Kidney tubule cell (primary cell): ENCODE measurements around the gene SBSN.

ENCODE experiments used
- DNase-seq: peaks from one replicate; pipeline ENCODE4 v3.0.0-alpha.2; 2018; ENCODE audit warnings: low spot score

SBSN gene, protein sequence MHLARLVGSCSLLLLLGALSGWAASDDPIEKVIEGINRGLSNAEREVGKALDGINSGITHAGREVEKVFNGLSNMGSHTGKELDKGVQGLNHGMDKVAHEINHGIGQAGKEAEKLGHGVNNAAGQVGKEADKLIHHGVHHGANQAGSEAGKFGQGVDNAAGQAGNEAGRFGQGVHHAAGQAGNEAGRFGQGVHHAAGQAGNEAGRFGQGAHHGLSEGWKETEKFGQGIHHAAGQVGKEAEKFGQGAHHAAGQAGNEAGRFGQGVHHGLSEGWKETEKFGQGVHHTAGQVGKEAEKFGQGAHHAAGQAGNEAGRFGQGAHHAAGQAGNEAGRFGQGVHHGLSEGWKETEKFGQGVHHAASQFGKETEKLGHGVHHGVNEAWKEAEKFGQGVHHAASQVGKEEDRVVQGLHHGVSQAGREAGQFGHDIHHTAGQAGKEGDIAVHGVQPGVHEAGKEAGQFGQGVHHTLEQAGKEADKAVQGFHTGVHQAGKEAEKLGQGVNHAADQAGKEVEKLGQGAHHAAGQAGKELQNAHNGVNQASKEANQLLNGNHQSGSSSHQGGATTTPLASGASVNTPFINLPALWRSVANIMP

DNA sequence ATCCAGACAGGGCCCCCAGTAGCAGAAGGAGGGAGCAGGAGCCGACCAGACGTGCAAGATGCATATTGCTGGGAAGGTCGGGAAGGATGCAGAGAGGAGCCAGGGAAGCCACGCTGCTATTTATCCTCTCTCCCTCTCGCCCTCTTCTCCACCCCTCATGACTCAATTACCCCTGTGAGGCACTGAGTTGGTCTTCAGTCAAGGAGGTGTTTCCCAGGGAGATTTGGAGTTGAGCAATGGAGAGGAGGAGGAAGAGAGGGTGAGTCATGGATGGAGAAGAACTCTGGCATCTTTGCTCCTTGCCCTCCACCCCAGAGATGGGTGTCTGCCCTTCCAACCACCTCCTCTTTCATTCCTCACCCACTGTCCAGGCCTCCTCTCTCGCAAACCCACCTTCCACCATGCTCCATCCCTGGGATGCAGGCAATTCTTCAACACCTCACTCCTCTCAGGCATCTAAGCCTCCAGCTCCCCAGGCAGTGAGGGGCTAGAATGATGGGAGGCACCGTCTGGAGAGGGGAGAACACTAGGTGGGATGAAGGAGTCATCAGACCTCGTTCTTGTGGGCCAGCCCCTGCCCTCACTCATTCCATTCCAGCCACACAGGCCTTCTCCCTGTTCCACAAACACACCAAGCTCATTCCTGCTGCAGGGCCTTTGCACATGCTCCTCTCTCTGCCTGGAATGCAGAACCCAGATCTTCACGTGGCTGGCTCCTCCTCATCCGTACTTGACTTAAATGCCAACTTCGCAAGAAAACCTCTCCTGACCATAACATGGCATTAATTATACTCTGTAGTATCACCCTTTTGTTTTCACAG lies at the start of gene SBSN:
Gene SBSN, minus strand, starts transcription at position 94 of the 821 bp plus-strand sequence. Its CDS starts 30 bp downstream, at position 64.
- DNase-seq: peak; percentile 58

DNA sequence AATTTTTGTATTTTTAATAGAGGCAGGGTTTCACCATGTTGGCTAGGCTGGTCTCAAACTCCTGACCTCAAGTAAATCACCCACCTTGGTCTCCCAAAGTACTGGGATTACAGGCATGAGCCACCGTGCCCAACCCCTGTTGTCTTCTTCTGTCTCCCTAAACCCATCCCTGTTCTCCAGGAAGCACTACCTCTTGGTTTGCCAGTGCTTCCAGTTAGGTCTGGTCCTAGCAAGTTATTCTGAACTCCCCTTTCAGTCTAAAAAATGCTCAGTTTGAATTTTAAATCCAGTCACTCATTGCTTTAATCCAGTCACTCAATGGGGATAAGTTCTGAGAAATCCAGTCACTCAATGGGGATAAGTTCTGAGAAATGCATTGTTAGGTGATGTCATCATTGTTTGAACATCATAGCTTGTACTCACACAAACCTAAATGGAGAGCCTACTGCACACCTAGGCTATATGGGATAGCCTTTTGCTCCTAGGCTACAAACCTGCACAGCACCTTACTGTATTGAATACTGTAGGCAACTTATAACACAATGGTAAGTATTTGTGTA lies 43.4 kb upstream of the SBSN start:
- no peak for DNase-seq

DNA sequence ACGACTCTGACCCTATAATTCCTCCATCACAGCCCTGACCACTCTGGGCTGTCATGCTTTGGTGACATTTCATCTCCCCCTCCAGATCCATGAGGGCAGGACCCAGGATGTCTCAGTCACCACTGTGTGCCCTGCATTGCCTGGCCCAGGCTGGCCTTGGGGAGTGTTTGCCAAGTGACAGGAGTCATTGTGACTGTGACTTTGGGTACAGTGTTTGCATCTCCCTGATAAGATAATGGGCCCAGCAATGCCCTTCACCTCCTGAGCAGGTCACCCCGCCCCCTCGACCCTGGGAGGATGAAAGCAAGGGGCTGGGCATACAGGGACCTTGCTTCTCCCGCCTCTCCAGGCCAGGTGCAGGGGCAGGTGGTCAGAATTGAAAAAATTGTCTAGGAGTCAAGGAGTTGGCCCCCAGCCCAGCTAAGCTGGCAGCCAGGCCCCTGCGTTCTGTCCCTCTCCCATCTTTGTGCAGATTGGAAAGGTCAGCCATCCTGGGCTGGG lies 41.2 kb upstream of the SBSN start:
- no peak for DNase-seq

DNA sequence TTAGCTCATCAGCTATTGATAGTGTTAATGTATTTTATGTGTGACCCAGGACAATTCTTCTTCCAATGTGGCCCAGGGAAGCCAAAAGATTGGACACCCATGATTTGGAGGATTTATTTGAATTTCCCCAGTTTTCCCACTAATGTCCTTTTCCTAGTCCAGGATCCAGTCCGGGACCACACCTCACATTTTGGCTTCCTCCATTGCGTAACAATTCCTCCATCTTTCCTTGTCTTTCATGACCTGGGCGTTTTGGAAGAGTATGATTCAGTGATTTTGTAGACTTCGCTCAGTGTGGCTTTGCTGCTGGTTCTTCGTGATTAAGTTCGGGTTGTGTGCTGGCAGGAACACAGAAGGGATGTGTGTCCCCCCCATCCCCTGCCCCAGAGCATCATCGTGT lies 38.6 kb upstream of the SBSN start:
- DNase-seq: no peak

DNA sequence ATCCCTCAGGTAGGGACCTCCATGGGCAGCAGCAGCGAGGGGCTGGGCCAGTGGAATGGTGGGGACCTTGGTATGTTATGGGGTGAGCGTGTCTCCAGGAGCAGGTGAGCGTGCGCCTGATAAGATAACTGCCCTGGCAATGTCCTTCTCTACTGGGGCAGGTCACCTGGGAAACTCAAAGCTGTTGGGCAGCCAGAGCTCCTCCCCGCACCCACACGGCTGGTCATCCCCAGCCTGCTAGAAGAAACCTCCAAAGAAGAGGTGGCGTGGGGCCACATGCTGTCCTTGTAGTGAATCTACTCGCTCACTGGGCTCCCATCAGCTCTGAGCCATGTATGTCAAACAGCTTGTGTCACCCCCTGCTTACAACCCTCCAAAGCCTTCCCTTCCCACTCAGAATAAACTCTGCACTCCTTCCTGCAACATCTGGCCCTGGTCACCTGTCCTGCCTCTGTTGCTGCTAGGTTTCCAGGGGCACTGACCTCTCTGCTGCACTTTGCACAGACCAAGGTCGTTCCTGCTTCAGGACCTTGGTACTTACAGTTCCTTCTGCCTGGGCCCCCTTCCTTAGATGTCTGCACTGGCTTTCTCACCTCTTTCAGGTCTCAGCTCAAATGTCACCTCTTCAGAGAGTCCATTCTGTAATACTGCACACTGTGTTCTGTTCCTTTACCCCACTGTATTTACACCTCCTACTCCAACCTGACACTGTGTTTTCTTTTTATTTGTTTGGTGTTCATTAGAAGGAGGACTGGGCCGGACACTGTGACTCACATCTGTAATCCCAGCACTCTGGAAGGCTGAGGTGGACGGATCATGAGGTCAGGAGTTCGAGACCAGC lies 37.1 kb upstream of the SBSN start:
- DNase-seq: no peak

DNA sequence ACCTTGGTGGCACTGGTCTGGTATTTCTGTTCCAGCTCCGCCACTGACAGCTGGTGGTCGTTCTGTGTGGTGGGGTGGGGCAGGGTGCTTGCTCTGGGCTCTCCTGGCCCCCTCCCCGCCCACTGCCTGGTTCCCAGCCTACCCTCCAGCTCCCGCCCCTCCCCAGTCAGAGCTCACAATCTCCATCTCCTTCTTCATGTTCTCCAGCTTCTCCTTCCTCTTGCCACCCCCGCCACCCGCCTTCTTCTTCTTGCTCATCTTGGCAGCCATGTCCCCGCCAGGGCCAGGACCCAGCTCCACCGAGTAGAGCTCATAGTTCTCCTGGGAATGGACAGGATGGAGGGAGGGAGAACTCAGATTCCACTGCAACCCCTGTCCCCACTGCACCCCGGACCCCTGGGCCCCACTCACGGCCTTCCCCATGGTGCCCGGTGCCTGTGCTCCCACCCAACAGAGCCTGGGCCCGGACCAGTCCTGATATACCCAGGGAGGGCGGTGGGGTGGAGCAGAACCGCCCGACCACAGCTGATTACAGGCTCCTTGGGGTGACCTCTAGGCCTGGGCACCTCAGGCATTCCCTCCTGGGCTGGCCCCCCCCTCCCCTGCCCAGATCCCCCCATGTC lies 35.2 kb upstream of the SBSN start, which contains the start of gene ATP4A:
Gene ATP4A, minus strand, starts transcription at position 452 of the 623 bp plus-strand sequence. Its CDS starts 29 bp downstream, at position 423.
- DNase-seq: no peak

DNA sequence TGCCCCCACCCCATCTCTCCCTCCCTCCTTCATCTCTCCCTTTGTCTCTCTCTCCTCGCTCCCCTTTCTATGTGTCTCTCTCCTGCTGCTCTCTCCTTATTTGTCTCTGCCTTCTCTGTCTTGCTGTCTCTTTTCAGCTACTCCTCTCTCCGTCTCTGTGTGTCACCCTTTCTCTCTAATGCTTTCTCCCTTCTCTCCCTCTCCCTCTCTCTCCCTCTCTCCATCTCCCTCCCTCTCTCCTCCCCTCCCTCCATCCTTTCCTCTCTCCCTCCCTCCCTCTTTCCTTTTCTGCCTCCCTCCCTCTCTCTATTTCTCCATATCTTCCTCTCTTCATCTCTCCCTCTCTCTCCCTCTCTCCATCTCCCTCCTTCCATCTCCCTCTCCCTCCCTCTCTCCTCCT lies 34.7 kb upstream of the SBSN start:
- DNase-seq: no peak

DNA sequence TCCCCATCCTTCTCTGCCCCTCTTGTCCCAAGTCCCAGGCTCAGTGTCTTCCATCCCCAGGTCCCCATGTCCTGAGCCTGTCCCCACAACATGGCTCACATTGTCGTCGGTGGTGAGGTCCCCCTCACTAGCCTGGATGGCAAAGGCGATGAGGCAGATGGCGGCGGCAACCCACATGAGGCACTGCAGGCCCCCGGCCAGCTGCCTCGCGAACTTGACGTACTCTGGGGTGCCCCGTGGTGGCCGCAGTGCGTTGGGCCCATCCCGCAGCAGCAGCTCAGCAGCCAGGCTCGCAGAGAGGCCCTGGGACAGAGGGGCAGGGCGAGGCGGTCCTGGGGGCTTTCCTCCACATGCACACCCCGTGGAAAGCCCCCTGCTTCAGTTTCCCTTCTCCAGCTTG lies 34.2 kb upstream of the SBSN start:
- no peak for DNase-seq

DNA sequence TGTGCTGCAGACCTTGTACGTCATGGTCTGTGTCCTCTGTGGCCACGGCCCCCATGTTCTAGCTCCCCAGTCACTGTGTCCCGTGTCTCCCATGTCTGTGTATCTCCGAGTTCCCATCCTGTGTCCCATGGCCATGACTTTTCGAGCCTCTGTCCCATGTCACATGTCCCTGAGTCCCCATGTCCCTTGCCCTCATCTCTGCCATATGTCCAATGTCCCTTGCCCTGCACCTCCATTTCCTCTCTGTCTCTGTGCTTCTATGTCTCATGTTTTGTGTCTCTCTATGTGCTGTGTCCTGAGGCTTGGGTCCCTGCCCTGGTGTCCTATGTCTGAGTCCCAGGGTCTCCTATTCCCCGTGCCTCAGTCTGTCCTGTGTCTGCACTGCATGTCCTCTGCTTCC lies 33.3 kb upstream of the SBSN start:
- DNase-seq: no peak

DNA sequence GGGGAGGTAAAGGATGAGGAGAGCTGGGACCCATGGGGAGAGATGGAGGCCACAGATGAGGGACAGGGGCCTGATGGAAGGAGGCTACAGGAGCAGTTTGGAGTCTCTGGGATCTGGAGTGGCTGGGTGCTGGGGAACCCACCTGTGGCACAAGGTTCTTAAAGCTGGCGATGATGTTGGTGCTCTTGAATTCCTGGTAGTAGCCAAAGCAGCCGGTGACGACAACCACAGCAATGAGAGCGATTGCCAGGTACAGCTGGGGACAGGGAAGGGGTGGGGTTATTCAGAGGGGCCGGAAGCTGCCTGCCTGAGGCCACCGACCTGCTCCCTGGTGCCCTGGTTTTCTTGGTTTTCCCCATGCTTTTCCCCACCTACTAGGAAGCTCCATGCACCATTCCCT lies 32.6 kb upstream of the SBSN start:
- no peak for DNase-seq

DNA sequence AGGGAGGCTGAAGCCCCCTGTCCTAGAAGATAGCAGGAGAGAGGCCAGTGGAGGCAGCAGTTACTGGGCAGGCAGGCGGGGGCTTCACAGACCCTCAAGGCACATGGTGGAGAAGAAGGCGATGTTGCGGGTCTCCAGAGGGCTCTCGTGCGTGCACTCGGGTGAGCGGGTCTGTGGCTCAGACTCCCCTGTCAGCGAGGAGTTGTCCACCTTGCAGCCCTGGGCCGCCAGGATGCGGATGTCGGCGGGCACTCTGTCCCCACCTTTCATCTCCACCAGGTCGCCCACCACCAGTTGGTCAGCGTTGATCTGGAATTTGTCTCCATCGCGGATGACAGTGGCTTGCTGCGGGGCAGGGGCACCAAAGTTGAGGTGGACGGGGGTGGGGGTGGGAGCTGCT lies 32.2 kb upstream of the SBSN start:
- no peak for DNase-seq

DNA sequence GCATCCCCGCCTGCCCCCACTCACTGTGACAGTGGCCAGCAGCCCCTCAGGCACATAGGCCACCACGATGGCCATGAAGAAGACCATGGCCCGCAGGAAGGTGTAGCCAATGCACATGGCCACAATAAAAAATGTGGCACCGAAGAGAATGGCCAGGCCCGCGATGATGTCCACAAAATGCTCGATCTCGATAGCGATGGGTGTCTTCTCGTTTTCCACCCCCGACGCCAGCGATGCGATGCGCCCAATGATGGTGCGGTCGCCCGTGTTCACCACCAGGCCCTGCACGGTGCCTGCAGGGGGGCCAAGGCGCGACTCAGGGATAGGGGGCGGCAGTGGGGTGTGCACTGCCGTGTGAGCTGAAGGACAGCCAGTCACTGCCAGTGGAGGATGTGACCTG lies 31.7 kb upstream of the SBSN start:
- DNase-seq: no peak

DNA sequence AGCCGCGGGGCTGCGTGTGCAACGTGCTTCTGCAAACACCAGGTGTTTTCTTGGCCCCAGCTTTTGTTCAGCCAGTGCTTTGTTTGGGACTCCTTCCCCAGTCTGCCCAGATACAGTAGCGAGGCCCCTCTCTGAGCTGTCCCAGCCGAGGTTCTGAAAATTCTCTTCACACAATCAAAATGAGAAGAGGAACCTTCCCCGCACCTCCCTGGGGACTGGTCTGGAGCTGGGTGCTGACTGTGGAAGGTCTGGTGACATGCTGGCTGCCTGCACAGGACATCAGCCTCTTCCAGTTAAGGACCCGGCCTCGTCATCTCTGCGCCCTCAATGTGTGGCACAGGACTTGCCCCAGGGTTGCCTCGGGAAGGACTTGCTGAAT lies 31.2 kb upstream of the SBSN start:
- no peak for DNase-seq

DNA sequence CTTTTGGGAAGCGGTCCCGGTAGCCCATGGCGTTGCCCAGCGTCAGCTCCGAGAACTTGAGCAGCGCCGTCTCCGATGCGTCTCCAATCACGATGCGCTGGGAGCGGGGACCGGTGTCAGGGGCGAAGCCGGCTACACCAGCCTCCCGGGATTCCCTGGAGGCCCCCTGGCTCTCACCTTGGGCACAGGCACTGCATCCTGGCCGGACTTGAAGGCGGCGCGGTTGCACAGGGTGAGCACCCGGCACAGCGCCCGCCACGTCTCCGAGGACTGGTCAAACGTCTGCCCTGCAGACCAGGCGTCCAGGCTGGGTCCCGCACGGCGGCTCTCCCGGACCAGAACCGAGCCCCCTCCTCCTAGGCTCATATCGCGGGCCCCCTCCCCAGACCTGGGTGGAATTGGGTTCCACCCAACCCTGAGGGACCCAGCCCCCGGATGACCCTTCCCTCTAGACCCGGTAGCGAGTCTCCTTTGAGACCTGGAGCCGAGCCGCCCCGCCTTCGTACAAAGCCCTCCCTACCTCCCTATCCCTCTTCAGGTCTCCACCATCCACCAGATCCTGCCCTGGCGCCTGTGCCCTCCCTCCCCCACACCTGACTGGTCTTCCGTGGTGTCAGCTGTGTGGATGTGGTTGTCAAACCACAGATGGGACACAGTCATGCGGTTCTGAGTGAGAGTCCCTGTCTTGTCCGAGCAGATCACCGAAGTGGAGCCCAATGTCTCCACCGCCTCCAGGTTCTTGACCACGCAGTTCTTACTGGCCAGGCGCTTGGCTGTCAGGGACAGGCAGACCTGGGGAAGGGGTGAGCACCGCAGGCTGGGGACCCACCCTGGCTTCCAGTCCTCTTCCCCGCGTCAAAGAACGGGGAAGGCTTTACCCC lies 30.5 kb upstream of the SBSN start:
- DNase-seq: no peak

DNA sequence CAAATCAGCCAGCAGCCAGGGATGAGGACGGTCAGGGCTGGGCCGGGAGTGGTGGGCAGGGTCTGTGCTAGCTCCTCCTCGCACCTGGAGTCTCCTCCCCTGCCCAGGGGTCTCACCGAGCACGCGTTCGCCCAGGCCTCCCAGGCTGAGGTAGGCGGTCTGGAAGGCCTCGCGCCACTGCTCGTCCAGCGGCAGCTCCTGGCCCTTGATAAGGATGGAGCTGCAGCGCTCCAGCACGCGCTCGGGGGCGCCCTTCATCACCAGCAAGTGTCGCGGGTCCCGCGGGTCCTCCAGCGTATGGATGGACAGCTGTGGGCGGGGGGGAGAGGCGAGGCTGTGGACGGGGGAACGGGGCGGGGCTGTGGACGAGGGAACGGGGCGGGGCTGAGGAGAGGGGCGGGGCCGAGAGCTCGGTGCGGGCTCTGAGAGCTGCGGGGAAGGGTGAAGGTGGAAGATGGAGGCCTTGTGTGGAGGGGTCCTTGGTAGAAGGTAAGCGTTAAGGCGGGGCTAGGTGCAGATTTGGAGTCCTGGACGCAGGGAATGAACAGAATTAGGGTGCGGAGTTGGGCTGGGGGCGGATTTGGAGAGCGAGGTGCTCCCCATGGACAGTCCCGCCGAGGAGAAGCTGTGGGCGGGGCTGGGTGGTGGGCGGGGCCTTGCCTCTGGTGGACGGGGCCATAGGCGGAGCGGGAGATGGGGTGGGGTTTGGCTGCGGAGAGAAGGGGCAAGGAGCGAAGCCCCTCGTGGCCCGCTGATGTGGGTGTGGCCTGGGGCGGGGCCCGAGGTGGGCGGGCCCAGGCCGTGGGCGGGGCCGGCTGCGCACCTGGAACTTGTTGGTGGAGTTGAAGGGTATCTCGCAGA lies 29.7 kb upstream of the SBSN start:
- DNase-seq: peak; percentile 25

DNA sequence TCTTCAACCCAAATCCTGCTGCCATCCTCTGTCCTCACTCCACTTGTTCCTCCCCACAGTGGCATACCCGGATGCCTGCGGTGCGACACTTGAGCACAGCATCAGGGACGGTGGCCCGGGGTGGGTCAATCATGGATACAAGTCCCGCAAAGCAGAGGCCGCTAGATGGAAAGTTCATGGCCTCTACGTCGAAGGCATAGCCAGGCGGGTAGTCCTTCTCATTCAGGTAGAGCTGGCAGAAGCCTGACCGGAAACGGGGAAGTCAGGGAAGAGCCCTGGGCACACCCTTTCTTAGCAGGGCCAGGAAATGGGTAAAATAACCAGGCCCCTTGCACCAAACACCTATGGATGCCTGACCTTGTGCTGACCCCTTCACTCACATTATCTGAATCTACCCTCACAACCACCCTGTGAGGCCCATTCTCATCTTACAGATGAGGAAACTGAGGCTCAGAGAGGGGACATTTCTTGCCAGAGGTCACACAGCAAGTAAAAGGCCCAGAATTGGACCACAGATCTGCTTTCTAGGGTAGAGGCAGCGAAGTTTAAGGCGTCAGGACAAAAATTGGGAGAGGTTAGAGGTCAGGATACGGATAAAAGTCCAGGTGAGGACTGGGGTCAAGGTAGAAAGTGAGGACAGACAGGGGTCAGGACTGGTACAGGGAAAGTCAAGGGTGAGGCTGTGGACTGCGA lies 28.9 kb upstream of the SBSN start:
- no peak for DNase-seq

DNA sequence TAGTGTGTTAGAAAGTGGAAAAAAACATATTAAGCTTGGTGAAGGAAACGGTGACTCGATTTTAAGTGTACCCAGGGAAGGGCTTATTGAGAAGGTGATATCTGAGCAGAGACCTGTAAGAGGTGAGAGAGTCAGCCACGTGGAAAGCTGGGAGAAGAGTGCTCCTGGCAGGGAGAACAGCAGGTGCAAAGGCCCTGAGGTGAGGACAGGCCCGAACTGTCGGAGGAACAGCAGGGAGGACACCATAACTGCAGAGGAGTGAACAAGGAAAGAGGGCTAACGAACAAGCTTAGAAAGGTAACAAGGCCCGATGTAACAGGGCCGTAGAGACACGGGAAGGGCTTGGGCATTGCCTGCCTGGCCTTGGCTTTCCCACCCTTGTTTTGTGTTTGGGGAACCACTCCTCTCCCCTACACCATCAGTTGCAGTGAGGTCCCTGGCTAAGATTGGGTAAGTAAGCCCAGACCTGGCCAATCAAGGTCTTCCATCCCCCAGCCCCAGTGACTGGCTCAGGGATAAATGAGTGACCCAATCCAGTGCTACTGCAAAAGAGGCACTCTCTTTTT lies 28.0 kb upstream of the SBSN start:
- no peak for DNase-seq
